HEK293 (cell line): Measurements from ENCODE around the gene RHOF.

Experiments
- KLF10 ChIP-seq: fragments of 450-650 bp; IDR thresholded peaks from 2 replicates; pipeline ENCODE4 v1.5.1; 2018; ENCODE audit warnings: missing biosample characterization, mild to moderate bottlenecking, missing genetic modification characterization
- PRDM2 ChIP-seq: fragments of 450-650 bp; formaldehyde crosslinking; IDR thresholded peaks from 2 replicates; pipeline ENCODE4 v1.5.1; 2016; ENCODE audit warnings: missing biosample characterization, missing genetic modification characterization, borderline replicate concordance
- SALL2 ChIP-seq: fragments of 450-650 bp; formaldehyde crosslinking; IDR thresholded peaks from 2 replicates; pipeline ENCODE4 v1.5.0; 2017; ENCODE audit warnings: missing biosample characterization, mild to moderate bottlenecking, missing genetic modification characterization, borderline replicate concordance
- SP7 ChIP-seq: fragments of 450-650 bp; formaldehyde crosslinking; IDR thresholded peaks from 2 replicates; pipeline ENCODE4 v1.5.1; 2016; ENCODE audit warnings: missing biosample characterization, missing genetic modification characterization
- YY2 ChIP-seq: fragments of 450-650 bp; formaldehyde crosslinking; IDR thresholded peaks from 2 replicates; pipeline ENCODE4 v1.5.1; 2016; ENCODE audit warnings: missing biosample characterization, missing genetic modification characterization
- ZBTB17 ChIP-seq: fragments of 450-650 bp; formaldehyde crosslinking; IDR thresholded peaks from 2 replicates; pipeline ENCODE4 v1.5.1; 2016; ENCODE audit warnings: missing biosample characterization, missing genetic modification characterization
- ZFP3 ChIP-seq: fragments of 450-650 bp; formaldehyde crosslinking; IDR thresholded peaks from 2 replicates; pipeline ENCODE4 v1.5.1; 2016; ENCODE audit warnings: low read depth, missing biosample characterization, missing genetic modification characterization
- ZNF112 ChIP-seq: fragments of 450-650 bp; formaldehyde crosslinking; IDR thresholded peaks from 2 replicates; pipeline ENCODE4 v1.5.0; 2017; ENCODE audit warnings: missing biosample characterization, missing genetic modification characterization
- ZNF157 ChIP-seq: fragments of 450-650 bp; formaldehyde crosslinking; IDR thresholded peaks from 2 replicates; pipeline ENCODE4 v1.5.1; 2016; ENCODE audit warnings: missing biosample characterization, missing genetic modification characterization
- ZNF211 ChIP-seq: fragments of 450-650 bp; formaldehyde crosslinking; IDR thresholded peaks from 2 replicates; pipeline ENCODE4 v1.5.1; 2016; ENCODE audit warnings: low read depth, missing biosample characterization, missing genetic modification characterization
- ZNF221 ChIP-seq: fragments of 450-650 bp; formaldehyde crosslinking; IDR thresholded peaks from 2 replicates; pipeline ENCODE4 v1.5.1; 2017; ENCODE audit warnings: missing biosample characterization, missing genetic modification characterization, borderline replicate concordance
- ZNF239 ChIP-seq: fragments of 450-650 bp; formaldehyde crosslinking; IDR thresholded peaks from 2 replicates; pipeline ENCODE4 v1.5.1; 2016; ENCODE audit warnings: missing biosample characterization, missing genetic modification characterization
- ZNF366 ChIP-seq: fragments of 450-650 bp; formaldehyde crosslinking; conservative IDR thresholded peaks from 2 replicates; pipeline ENCODE4 v1.5.1; 2016; ENCODE audit warnings: missing biosample characterization, missing genetic modification characterization
- ZNF449 ChIP-seq: fragments of 450-650 bp; formaldehyde crosslinking; IDR thresholded peaks from 2 replicates; pipeline ENCODE4 v1.5.1; 2017; ENCODE audit warnings: missing biosample characterization, mild to moderate bottlenecking, missing genetic modification characterization, moderate library complexity
- ZNF558 ChIP-seq: fragments of 450-650 bp; formaldehyde crosslinking; IDR thresholded peaks from 2 replicates; pipeline ENCODE4 v1.5.1; 2016; ENCODE audit warnings: missing biosample characterization, missing genetic modification characterization
- ZNF654 ChIP-seq: fragments of 450-650 bp; formaldehyde crosslinking; IDR thresholded peaks from 2 replicates; pipeline ENCODE4 v1.5.1; 2016; ENCODE audit warnings: low read depth, missing biosample characterization, missing genetic modification characterization
- ZNF792 ChIP-seq: fragments of 450-650 bp; formaldehyde crosslinking; IDR thresholded peaks from 2 replicates; pipeline ENCODE4 v1.5.1; 2016; ENCODE audit warnings: missing biosample characterization, missing genetic modification characterization
- TF ChIP-seq, protein P1 (sequence below): fragments of 450-650 bp; formaldehyde crosslinking; IDR thresholded peaks from 2 replicates; pipeline ENCODE4 v1.5.1; 2016; ENCODE audit warnings: missing biosample characterization, missing genetic modification characterization, low read depth
- TF ChIP-seq, protein P2 (sequence below): fragments of 450-650 bp; formaldehyde crosslinking; IDR thresholded peaks from 2 replicates; pipeline ENCODE4 v1.5.1; 2016; ENCODE audit warnings: missing biosample characterization, missing genetic modification characterization
- TF ChIP-seq, protein P3 (sequence below): fragments of 450-650 bp; formaldehyde crosslinking; IDR thresholded peaks from 2 replicates; pipeline ENCODE4 v1.5.1; 2016; ENCODE audit warnings: missing biosample characterization, missing genetic modification characterization, borderline replicate concordance

The RHOF gene

GRCh38 chr12:121800694-121801594, 7.5 kb upstream of the RHOF start (continued):
- TF ChIP-seq ZNF221 (tag by site-specific recombination) (no peak), ZFP3 (tag by site-specific recombination) (no peak), ZNF449 (tag by site-specific recombination) (peak; percentile 43; the same call in 1 of the 2 replicates), ZNF792 (tag by site-specific recombination) (no peak), KLF10 (tag by site-specific recombination) (no peak; the same call in 1 of the 2 replicates), ZNF157 (tag by site-specific recombination) (no peak), YY2 (tag by site-specific recombination) (no peak), ZNF558 (tag by site-specific recombination) (no peak), ZBTB17 (tag by site-specific recombination) (peak; percentile 42), ZNF366 (tag by site-specific recombination) (peak; percentile 50), ZNF112 (no peak), PRDM2 (tag by site-specific recombination) (no peak), ZNF211 (tag by site-specific recombination) (no peak), SALL2 (tag by site-specific recombination) (no peak), ZNF654 (tag by site-specific recombination) (no peak), SP7 (tag by site-specific recombination) (0 out of 2 replicates have a peak, but pooled peaks have one; percentile 20), ZNF239 (tag by site-specific recombination) (no peak)
- TF ChIP-seq, protein P1, sequence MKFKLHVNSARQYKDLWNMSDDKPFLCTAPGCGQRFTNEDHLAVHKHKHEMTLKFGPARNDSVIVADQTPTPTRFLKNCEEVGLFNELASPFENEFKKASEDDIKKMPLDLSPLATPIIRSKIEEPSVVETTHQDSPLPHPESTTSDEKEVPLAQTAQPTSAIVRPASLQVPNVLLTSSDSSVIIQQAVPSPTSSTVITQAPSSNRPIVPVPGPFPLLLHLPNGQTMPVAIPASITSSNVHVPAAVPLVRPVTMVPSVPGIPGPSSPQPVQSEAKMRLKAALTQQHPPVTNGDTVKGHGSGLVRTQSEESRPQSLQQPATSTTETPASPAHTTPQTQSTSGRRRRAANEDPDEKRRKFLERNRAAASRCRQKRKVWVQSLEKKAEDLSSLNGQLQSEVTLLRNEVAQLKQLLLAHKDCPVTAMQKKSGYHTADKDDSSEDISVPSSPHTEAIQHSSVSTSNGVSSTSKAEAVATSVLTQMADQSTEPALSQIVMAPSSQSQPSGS (tag by site-specific recombination), result no peak
- TF ChIP-seq, protein P2, sequence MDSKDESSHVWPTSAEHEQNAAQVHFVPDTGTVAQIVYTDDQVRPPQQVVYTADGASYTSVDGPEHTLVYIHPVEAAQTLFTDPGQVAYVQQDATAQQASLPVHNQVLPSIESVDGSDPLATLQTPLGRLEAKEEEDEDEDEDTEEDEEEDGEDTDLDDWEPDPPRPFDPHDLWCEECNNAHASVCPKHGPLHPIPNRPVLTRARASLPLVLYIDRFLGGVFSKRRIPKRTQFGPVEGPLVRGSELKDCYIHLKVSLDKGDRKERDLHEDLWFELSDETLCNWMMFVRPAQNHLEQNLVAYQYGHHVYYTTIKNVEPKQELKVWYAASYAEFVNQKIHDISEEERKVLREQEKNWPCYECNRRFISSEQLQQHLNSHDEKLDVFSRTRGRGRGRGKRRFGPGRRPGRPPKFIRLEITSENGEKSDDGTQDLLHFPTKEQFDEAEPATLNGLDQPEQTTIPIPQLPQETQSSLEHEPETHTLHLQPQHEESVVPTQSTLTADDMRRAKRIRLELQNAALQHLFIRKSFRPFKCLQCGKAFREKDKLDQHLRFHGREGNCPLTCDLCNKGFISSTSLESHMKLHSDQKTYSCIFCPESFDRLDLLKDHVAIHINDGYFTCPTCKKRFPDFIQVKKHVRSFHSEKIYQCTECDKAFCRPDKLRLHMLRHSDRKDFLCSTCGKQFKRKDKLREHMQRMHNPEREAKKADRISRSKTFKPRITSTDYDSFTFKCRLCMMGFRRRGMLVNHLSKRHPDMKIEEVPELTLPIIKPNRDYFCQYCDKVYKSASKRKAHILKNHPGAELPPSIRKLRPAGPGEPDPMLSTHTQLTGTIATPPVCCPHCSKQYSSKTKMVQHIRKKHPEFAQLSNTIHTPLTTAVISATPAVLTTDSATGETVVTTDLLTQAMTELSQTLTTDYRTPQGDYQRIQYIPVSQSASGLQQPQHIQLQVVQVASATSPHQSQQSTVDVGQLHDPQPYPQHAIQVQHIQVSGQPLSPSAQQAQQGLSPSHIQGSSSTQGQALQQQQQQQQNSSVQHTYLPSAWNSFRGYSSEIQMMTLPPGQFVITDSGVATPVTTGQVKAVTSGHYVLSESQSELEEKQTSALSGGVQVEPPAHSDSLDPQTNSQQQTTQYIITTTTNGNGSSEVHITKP (tag by site-specific recombination), result no peak
- TF ChIP-seq, protein P3, sequence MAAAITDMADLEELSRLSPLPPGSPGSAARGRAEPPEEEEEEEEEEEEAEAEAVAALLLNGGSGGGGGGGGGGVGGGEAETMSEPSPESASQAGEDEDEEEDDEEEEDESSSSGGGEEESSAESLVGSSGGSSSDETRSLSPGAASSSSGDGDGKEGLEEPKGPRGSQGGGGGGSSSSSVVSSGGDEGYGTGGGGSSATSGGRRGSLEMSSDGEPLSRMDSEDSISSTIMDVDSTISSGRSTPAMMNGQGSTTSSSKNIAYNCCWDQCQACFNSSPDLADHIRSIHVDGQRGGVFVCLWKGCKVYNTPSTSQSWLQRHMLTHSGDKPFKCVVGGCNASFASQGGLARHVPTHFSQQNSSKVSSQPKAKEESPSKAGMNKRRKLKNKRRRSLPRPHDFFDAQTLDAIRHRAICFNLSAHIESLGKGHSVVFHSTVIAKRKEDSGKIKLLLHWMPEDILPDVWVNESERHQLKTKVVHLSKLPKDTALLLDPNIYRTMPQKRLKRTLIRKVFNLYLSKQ (tag by site-specific recombination), result no peak
